HFFc6 (cell line): ENCODE measurements around the gene HELZ. TPM values are rescaled to one million over a fixed set of nuclear protein-coding genes. Genes with fewer than 3 reads are reported as not detected.

ENCODE experiments used
- DNase-seq: peaks from one replicate; pipeline ENCODE4 v3.0.0-alpha.2; 2018
- H3K27ac Mint-ChIP-seq: 2 replicates; pipeline ENCODE4 v1.8.0; 2020; ENCODE audit warnings: mild to moderate bottlenecking, mixed read lengths
- H3K27me3 Mint-ChIP-seq: 2 replicates; pipeline ENCODE4 v1.8.0; 2021; ENCODE audit warnings: mild to moderate bottlenecking, moderate library complexity, mixed read lengths; ENCODE audit not compliant: insufficient read depth
- H3K36me3 Mint-ChIP-seq: 2 replicates; pipeline ENCODE4 v1.8.0; 2021; ENCODE audit warnings: low read depth, mixed read lengths
- H3K4me1 Mint-ChIP-seq: 2 replicates; pipeline ENCODE4 v1.8.0; 2020; ENCODE audit warnings: low read depth, mixed read lengths
- H3K4me3 Mint-ChIP-seq: 2 replicates; pipeline ENCODE4 v1.8.0; 2020; ENCODE audit warnings: mild to moderate bottlenecking, moderate library complexity, mixed read lengths
- H3K9me3 Mint-ChIP-seq: 2 replicates; pipeline ENCODE4 v1.8.0; 2020; ENCODE audit warnings: mild to moderate bottlenecking, mixed read lengths
- CTCF ChIP-seq: fragments of 200-600 bp; sonication (generic); IDR thresholded peaks from 2 replicates; pipeline ENCODE4 v1.5.0; 2021; ENCODE audit warnings: antibody characterized with exemption, mild to moderate bottlenecking
- total RNA-seq, 6 experiments: library from RNA; stranded (reverse); fragmentation: NEBNext Ultra II Directional; extraction: Animal tissue kit (Norgen Biotek cat#: 25700); gene quantifications; 2 replicates in 1 of 6; 3 replicates in 5 of 6; pipeline ENCODE4 v1.2.3, GENCODE V29; 2021

HELZ gene
- total RNA-seq, 6 experiments from 2014 or later: 36.0 to 46.2 (median 38.4) TPM

DNA sequence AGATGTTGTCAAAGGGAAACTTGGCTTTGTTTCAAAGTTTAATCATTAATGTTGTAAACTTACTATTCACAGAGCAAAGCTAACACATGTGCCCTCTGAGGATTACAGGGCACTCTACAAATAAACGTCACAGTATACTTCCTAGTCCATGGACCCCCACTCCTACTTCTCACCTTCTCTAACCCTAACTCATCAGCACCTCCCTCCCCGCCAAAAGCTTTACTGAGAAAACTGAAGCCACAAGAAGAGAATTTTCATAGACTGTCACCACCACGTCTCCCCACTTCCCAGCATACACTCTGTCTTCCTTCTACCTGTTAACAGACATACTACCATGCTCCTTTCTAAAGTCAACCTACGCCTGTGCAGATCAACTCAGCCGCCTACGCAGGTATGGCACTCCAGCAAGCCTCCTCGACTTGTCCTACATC, 29.0 kb downstream of the HELZ start:
- no peak for TF ChIP-seq CTCF
- Mint-ChIP-seq H3K4me1 (peaks cover 49% of the 10 kb centered on the region), H3K27ac (no peak overlapping the region), H3K36me3 (peaks cover 19% of the 10 kb centered on the region), H3K27me3 (no peaks in the 10 kb centered on the region; the same call in 1 of the 2 replicates), H3K4me3 (no peak overlapping the region), H3K9me3 (no peaks in the 10 kb centered on the region)
- no peak for DNase-seq

- peak overlapping the region; percentile 91 for H3K27ac Mint-ChIP-seq
Measured at GRCh38 chr17:67212714-67213417, 32.1 kb downstream of the HELZ start.

GRCh38 chr17:67212231-67212630, 32.8 kb downstream of the HELZ start:
- Mint-ChIP-seq H3K9me3 (no peaks in the 10 kb centered on the region), H3K36me3 (peaks cover 7% of the 10 kb centered on the region), H3K4me3 (peak overlapping the region; percentile 74), H3K4me1 (peaks cover 35% of the 10 kb centered on the region), H3K27ac (peak overlapping the region; percentile 91), H3K27me3 (no peaks in the 10 kb centered on the region)
- peak; percentile 22 for DNase-seq
- no peak for TF ChIP-seq CTCF

More at GRCh38 chr17:67212714-67213417, 32.1 kb downstream of the HELZ start:
- Mint-ChIP-seq H3K4me1 (peaks cover 35% of the 10 kb centered on the region), H3K9me3 (no peaks in the 10 kb centered on the region), H3K36me3 (peaks cover 7% of the 10 kb centered on the region), H3K4me3 (peak overlapping the region; percentile 74), H3K27me3 (no peaks in the 10 kb centered on the region)
- peak; percentile 56 for DNase-seq
- no peak for TF ChIP-seq CTCF

GRCh38 chr17:67211742-67212141, 33.3 kb downstream of the HELZ start:
- Mint-ChIP-seq H3K9me3 (no peaks in the 10 kb centered on the region), H3K27me3 (no peaks in the 10 kb centered on the region), H3K36me3 (peaks cover 7% of the 10 kb centered on the region), H3K4me1 (peaks cover 35% of the 10 kb centered on the region), H3K27ac (peak overlapping the region; percentile 40; the same call in 1 of the 2 replicates), H3K4me3 (peak overlapping the region; percentile 66)
- DNase-seq: no peak
- no peak for TF ChIP-seq CTCF

- Mint-ChIP-seq H3K4me3 (no peak overlapping the region), H3K4me1 (peaks cover 35% of the 10 kb centered on the region), H3K27ac (no peak overlapping the region), H3K9me3 (no peaks in the 10 kb centered on the region), H3K36me3 (peaks cover 7% of the 10 kb centered on the region), H3K27me3 (no peaks in the 10 kb centered on the region)
- no peak for TF ChIP-seq CTCF
- no peak for DNase-seq
Measured at GRCh38 chr17:67210915-67211314, 34.1 kb downstream of the HELZ start.
